Choroid plexus epithelial cell (primary cell): ENCODE data around the gene INTS11.
A peak's percentile ranks its signal among the peaks of the same experiment; 100 is the strongest.
"Not testable (repeated sequence)": the region's sequence is repeated elsewhere in the genome, so short reads cannot be mapped to it uniquely, and the experiment has no call there.

Experiments used
- DNase-seq: peaks from one replicate; pipeline ENCODE4 v3.0.0-alpha.2; 2010; ENCODE audit warnings: low read depth
- H3K4me3 ChIP-seq: 2 replicates; pipeline ENCODE4 v1.5.1; 2011; ENCODE audit warnings: low read depth, mild to moderate bottlenecking, control low read depth, low read length, moderate library complexity
- TF ChIP-seq, protein P1 (sequence below): conservative IDR thresholded peaks from 2 replicates; pipeline ENCODE4 v1.5.1; 2011; ENCODE audit warnings: low read depth, mild to moderate bottlenecking, control low read depth, inconsistent platforms, low read length, moderate library complexity

The INTS11 gene

DNA sequence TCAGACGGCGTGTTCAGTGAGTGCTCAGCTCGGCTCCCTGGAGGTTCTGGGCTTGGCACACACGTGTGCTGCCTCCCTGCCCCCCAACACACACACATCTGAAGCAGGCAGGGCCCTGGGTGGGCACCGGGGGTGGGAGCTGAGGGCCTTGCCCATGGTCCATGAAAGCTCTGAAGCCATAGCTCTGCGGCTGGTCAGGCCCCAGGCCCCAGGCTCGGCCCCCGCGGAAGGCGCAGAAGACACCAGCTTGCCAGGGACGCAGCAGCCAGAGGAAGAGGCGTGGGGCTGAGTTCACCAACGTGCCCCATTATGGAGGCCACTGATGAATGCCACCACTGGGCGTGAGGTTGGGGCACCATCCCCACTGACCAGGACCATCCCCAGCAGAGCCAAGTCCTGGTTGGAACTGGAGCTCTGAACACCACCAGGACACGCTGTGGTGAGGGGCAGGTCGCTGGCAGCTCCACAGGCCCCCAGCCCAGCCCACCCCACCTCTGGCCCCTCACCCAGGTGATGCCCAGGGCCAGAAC, 46.4 kb upstream of the INTS11 start:
- DNase-seq = no peak
- TF ChIP-seq, protein P1, sequence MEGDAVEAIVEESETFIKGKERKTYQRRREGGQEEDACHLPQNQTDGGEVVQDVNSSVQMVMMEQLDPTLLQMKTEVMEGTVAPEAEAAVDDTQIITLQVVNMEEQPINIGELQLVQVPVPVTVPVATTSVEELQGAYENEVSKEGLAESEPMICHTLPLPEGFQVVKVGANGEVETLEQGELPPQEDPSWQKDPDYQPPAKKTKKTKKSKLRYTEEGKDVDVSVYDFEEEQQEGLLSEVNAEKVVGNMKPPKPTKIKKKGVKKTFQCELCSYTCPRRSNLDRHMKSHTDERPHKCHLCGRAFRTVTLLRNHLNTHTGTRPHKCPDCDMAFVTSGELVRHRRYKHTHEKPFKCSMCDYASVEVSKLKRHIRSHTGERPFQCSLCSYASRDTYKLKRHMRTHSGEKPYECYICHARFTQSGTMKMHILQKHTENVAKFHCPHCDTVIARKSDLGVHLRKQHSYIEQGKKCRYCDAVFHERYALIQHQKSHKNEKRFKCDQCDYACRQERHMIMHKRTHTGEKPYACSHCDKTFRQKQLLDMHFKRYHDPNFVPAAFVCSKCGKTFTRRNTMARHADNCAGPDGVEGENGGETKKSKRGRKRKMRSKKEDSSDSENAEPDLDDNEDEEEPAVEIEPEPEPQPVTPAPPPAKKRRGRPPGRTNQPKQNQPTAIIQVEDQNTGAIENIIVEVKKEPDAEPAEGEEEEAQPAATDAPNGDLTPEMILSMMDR = no peak
- H3K4me3 ChIP-seq = no peak overlapping the region

DNA sequence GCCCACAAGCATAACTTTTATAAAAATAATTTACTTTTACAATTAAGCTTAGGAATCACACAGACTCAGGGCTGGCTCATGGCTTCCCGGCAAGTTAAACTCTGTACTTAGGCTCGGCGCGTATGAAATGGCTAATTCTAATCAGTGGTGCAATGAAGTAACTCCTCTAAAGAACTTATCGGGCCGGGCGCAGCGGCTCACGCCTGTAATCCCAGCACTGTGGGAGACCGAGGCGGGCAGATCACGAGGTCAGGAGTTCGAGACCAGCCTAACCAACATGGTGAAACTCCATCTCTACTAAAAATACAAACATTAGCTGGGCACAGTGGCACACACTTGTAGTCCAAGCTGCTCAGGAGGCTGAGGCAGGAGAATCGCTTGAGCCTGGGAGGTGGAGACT, 45.6 kb upstream of the INTS11 start:
- H3K4me3 ChIP-seq, DNase-seq: not testable (repeated sequence)

- no peak for DNase-seq
- no peak overlapping the region for H3K4me3 ChIP-seq
- TF ChIP-seq, protein P1 = no peak
Measured at GRCh38 chr1:1367315-1367714, 42.9 kb upstream of the INTS11 start.

DNA sequence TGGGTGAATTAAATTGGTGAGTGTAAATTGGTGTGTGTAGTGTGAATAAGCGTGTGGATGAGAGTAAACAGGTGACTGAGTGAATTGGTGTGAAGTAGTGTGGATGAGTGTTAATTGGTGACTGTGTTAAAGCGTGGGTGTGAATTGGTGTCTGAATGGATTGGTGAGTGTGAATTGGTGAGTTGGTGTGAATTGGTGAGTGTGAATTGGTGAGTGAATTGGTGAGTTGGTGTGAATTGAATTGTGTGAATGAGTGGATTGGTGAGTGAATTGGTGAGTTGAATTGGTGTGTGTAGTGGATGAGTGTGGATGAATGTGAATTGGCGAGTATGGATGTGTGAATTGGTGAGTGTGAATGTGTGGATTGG, 42.2 kb upstream of the INTS11 start:
- TF ChIP-seq, protein P1 = no peak
- H3K4me3 ChIP-seq = no peak overlapping the region
- no peak for DNase-seq

DNA sequence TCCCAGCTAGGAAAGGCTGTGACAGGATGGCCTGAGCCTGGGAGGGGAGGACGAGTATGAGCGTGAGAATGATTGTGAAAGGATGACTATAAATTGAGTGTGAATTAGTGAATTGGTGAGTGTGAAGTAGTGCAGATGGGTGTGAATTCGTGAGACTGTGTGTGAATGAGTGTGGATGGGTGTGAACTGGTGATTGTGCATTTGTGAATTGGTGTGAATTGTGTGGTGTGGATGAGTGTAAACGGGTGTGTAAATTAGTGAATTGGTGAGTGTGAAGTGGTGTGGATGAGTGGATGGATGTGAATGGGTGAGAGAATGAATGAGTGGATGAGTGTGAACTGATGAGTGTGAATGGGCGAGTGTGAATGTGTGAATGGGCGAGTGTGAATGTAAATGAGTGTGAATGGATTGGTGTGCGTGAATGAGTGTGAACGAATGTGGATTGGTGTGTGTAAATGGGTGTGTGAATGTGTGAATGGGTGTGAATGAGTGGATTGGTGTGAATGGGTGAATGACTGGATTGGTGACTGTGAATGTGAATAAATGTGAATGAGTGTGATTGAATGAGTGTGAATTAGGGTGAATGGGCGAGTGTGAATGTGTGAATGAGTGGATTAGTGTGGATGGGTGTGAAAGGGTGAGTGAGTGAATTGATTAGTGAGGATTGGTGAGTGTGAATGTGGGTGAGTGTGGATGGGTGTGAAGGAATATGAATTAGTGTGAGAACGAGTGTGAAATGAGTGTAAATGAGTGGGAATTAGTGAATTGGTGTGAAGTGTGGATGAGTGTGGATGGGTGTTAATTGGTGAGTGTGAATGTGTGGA, 41.6 kb upstream of the INTS11 start:
- no peak for DNase-seq
- H3K4me3 ChIP-seq = no peak overlapping the region
- TF ChIP-seq, protein P1 = no peak

DNA sequence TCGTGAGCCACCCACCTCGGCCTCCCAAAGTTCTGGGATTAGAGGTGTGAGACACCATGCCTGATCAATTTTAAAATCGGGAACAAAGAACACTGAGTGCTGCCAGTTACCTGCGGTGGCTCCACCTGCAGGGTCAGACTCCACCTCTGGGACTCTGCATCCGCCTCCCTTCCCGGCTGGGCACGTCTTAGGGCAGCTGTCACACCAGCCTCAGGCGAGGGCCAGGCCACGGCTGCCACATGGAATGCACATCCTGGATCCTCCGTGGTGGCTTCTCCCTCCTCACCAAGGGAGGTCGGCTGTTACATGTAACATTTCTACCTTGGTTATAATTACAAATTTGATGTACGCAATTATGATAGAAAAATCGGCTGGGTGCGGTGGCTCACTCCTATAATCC, 39.8 kb upstream of the INTS11 start:
- no peak overlapping the region for H3K4me3 ChIP-seq
- TF ChIP-seq, protein P1 = no peak
- no peak for DNase-seq

DNA sequence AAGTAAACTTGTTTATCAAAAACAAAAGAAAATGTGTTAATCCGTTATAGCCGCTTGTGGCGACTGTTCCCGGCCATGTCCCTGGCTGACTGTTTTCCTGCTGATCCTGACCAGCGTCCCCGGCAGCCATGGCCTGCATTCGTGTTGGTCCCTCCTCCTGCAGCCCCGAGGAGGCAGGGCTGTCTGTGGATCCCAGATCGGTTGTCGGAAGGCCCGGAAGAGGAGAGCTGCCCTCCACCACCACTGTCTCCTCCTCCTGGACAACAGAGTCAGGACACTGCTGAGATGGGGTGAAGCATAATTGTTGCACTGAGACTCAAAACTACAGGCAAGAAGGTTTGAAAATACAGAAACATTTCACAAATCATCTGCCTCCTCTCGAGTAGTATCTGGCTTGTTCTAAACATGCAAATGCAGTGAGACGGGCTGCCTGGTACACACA, 37.5 kb upstream of the INTS11 start:
- TF ChIP-seq, protein P1 = peak; percentile 55
- peak overlapping the region; percentile 25 for H3K4me3 ChIP-seq
- DNase-seq = peak; percentile 92
